NOMO-1 treated with DMSO at 0.1 percent for 48 hours (cell line): Measurements from ENCODE around the gene HDAC4.

Experiments used
- DNase-seq: peaks from one replicate; lab custom pipeline; 2025; ENCODE audit not compliant: unreplicated experiment; lab: John Stamatoyannopoulos, UW

HDAC4 gene

GRCh38 chr2:239429473-239430350 is 28.9 kb upstream of the HDAC4 start:
- DNase-seq, result no peak

DNA sequence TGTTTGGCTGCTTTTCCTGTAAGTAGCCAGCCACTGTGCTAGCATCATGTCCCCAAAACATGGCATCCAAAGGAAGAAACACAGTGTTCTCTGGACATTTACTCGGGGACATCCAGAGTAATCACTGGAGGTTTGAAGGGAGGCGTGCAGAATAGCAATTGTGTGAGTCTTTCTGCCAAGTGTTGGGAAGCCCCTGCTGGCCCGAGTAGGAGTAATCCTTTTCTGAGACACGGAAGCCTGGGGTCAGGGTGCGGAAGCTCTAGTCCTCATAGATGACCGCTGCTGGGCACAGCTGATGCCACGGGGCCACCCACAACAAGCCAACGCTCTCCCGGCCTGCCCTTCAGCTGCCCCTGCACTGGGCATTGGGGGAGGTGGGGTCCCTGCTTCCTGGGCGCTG is 24.8 kb upstream of the HDAC4 start:
- no peak for DNase-seq

GRCh38 chr2:239424337-239425045 is 23.7 kb upstream of the HDAC4 start:
- DNase-seq, result no peak

DNA sequence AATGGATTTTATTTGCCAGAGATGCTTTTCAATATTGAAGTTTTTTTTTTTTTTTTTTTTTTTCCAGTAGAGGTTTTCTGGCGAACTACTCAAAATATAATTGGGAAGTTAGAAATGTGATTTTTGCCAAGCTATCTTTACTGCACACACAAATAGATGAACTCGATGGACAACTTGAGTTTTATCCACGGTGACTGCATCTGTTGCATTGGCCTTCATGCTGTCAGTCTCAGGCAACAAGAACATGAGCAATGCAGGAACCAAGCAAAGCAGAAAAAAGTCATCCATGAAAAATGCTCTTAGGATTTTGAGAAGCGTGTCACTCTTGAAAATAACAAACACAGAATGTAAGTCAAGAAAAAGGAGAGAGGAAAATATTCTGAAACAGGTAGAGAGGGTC is 22.7 kb upstream of the HDAC4 start:
- DNase-seq, result no peak

DNA sequence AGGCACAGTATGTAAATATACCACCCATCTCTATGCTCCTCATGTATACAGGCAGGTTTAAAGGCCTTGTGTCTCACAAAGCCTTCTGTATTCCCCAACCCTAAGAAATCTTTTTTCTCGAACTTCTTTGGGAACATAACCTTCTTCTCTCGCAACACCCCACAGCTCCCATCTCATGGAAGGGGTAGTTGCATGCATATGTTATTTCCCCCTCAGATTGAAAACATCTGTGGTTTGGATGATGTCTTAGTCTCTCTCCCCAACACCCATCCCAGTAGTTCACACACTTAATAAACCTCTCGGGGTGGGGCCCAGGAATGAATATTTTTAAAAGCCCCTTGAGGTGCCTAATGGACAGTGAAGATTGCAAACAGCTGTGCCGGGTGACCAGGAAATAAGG is 21.0 kb upstream of the HDAC4 start:
- no peak for DNase-seq

- DNase-seq, result no peak
Observed at GRCh38 chr2:239420082-239420481, 19.3 kb upstream of the HDAC4 start.

- DNase-seq, result no peak
Observed at GRCh38 chr2:239418918-239419317, 18.1 kb upstream of the HDAC4 start.

DNA sequence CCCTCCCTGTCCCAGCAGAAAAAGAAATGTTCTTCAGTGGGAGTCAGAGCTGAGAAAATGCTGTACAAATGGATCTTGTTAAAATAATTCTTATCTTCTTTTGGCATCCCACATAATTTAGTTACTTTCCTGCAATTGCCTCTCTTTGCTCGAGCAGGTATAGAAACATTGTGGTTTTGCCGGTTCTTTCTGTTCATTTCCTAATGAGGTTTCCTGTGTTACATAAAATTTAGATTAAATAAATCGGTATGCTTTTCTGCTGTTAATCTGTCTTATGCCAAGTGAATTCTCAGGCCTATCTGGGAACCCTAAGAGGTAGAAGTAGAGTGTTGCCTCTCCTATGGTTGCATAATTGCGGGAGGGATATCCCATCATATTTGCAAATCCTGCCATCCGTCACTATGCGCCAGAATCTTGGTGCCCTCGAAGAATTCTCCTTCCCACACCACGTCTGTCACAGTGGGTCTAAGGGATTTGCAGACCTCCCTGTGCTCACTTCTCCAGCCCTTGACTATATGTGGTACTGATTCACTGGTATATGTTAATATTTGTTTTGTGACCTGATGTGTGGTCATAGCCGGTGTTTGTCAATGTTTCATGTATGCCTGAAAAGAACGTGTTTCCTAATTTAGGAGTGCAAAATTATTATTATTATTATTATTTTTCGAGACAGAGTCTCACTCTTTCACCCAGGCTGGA is 12.2 kb upstream of the HDAC4 start:
- no peak for DNase-seq

DNA sequence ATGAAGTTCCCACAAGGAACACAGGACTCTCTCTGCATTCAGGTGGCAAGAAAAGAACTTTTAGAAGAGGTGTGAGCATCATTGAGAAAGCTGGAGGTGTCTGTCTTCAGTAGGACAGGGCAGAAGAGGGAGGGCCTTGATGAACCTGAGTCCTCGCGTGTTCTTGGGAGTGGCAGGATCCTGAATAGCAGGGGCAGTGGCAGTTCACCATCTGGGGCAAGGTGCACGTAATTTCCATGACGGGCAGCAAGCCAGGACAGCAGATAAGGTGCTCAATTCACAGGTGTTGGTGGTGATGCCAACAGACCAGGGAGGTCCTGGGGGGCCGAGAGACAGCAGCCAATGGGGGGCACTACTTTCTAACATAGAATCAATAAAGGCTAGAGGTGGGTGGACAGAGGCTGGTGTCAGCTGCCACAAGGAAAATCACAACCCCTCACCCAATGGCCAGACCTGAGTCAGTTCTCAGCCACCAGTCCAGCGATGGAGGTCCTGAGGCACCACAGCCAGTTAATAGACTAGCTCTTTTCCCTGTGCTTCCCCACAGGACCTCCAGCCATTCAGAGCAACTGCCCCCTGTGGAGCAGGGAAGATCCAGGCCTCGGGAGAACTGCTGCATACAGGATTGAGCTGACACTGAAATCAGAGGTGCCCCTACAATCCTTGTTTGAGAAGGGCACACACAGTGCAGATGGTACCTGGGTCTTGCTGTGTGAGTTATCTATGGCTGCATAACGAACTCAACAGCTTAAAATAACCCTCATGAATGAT is 10.9 kb upstream of the HDAC4 start:
- DNase-seq, result no peak

DNA sequence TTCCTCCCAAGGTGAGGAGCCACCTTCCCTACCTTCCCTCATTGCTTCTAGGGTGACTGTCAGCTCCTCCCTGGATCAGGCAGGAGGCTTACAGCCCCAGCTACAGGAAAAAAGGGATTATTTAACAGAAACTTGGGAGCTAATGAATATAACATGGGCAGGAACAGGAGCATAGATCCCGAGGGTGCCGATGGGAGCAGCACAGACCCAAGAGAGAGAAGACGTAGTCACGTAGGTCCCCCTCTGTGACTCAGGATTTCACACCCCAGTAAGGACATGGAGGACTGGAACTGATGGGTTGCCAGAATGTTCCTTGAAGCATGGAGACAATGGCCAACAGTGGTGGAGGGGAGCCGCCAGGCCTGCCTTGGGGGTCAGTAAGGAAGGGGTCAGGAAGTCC is 10.3 kb upstream of the HDAC4 start:
- DNase-seq, result no peak

DNA sequence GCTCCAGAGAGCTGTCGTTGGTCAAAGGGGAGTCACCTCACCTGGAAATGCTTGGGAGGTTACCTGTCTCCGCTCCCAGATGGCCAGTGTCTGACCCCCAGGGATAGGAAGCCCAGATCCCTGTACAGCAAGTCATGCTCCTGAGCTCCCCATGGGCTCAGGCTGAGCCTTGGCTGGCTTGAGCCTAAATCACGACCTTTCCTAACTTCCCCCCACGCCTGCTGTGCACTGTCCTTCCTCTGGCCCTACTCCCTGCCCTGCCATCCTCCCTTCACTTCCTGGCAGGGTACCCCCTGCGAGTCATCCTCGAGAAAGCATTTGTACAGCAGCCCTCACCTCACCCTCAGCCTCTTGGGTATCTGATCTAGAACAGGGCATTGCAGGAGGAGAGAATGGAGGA is 9.2 kb upstream of the HDAC4 start:
- no peak for DNase-seq

- no peak for DNase-seq
Observed at GRCh38 chr2:239407112-239407511, 6.3 kb upstream of the HDAC4 start.

GRCh38 chr2:239406316-239406995 is 5.6 kb upstream of the HDAC4 start:
- DNase-seq, result no peak

- no peak for DNase-seq
Observed at GRCh38 chr2:239405071-239405470, 4.3 kb upstream of the HDAC4 start.

GRCh38 chr2:239402666-239403065 is 1.8 kb upstream of the HDAC4 start:
- DNase-seq, result no peak

DNA sequence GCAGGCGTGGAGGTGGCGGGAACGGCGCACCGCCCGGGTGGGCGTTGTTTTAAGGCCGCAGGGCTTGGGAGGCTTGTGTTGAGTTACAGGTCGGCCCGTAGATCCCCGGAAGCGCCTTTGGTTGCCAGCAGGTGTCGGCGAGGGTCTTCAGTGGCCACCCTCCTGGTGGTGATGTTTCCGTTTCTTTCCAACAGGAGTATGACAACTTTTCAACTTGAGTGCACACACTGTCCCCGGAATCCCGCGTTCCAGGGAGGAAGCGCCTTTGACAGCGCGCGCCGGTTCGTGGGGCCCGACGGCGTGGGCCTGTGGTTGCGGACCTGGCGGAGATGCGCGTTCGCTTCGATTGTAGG is 1.0 kb upstream of the HDAC4 start:
- peak; percentile 79 for DNase-seq

- DNase-seq, result peak; percentile 96
Observed at GRCh38 chr2:239401067-239401880, 454 bp upstream of the HDAC4 start.

DNA sequence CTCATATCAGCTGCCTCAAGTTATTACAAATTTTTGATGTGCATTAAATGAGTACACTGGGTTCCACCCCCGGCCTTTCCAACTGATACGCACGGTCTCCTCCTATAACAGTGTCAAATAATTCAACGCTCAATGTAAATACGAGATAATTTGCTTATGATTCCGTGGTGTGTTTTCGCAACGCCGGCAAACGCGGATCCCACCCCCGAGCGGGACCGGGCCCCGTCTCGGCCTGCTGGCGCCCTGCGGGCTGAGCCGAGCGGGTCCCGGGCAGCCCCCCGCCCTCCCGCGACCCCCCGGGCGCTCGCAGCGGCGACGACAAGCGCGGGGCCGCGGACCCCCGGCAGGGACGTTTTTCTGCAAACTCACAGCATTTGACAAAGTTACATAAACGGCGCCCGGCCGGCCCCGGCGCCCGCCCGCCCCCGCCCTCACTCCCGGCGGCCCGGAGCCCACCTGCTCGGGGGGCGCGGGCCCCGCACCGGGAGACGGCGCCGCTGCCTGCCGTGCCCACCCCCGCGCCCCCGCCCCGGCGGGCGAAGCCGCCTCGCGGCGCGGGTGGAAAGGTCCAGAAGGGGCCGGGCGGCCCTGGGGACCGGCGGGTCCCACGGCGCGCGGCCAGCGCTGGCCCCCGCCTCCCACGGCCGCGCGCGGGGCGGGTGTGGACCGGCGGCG is 762 bp downstream of the HDAC4 start:
- peak; percentile 36 for DNase-seq

GRCh38 chr2:239399433-239399920 is 1.3 kb downstream of the HDAC4 start:
- DNase-seq, result peak; percentile 36
